ENCODE results near the gene WNK1.

The WNK1 gene

DNA sequence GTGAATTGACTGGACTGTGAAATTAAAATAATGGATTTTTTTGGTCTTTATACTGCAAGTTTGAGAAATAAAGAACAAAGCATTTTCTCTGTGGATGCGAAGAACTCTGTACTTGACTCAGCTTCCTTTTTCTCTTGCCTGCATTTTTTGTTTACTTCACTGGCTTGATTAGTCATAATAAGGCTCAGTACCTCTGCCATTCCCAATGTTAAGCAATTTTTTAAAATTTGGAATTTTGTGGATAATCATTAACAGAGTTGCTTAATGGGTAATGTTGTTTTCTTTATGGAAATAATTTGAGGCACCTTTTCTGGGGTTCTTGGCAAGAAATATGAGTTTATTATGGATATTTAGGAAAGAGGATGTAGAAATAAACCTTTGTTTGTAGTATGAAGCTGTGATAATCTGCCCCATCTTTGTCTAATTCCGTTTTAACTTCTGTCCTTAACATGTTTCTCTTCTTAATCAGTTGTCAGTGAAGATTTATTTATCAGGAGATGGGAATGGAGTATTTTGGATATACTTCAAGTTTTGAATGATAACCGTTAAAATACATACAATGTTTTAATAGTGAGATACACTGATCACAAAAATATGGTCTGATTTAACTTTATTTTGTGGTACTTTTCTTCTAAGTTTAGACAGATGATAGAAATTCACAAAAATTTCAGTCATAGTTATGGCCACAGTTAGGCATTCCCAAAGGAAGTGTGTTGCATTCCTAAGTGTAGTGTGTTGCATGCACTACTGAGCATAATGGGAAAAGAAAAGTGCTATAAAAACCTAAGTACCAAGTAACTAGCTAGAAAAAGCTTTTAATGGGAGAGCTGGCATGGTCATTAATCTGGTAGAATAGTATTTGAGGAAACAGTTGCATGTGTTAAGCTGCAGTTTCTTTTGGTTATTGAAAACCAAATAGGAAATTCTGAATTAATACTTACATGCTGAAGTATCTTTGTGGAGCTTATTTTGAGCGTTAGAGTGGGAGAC is 27.7 kb downstream of the WNK1 start (continued):
- TF ChIP-seq, protein P1, sequence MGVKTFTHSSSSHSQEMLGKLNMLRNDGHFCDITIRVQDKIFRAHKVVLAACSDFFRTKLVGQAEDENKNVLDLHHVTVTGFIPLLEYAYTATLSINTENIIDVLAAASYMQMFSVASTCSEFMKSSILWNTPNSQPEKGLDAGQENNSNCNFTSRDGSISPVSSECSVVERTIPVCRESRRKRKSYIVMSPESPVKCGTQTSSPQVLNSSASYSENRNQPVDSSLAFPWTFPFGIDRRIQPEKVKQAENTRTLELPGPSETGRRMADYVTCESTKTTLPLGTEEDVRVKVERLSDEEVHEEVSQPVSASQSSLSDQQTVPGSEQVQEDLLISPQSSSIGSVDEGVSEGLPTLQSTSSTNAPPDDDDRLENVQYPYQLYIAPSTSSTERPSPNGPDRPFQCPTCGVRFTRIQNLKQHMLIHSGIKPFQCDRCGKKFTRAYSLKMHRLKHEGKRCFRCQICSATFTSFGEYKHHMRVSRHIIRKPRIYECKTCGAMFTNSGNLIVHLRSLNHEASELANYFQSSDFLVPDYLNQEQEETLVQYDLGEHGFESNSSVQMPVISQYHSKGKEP (tag by site-specific recombination; IDR thresholded peaks at IDR 0.05): peak; percentile 98
- TF ChIP-seq ZBTB17 (tag by site-specific recombination; IDR thresholded peaks at IDR 0.05) (0 out of 2 replicates have a peak, but pooled peaks have one; percentile 11), ZNF843 (tag by site-specific recombination; IDR thresholded peaks at IDR 0.05) (0 out of 2 replicates have a peak, but pooled peaks have one; percentile 23), IKZF3 (tag by site-specific recombination; IDR thresholded peaks at IDR 0.05) (peak; percentile 88), YY1 (tag by site-specific recombination; IDR thresholded peaks at IDR 0.05) (no peak)
- TF ChIP-seq, protein P2, sequence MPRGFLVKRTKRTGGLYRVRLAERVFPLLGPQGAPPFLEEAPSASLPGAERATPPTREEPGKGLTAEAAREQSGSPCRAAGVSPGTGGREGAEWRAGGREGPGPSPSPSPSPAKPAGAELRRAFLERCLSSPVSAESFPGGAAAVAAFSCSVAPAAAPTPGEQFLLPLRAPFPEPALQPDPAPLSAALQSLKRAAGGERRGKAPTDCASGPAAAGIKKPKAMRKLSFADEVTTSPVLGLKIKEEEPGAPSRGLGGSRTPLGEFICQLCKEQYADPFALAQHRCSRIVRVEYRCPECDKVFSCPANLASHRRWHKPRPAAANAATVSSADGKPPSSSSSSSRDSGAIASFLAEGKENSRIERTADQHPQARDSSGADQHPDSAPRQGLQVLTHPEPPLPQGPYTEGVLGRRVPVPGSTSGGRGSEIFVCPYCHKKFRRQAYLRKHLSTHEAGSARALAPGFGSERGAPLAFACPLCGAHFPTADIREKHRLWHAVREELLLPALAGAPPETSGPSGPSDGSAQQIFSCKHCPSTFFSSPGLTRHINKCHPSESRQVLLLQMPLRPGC (tag by site-specific recombination; IDR thresholded peaks at IDR 0.05): no peak
- TF ChIP-seq, protein P3, sequence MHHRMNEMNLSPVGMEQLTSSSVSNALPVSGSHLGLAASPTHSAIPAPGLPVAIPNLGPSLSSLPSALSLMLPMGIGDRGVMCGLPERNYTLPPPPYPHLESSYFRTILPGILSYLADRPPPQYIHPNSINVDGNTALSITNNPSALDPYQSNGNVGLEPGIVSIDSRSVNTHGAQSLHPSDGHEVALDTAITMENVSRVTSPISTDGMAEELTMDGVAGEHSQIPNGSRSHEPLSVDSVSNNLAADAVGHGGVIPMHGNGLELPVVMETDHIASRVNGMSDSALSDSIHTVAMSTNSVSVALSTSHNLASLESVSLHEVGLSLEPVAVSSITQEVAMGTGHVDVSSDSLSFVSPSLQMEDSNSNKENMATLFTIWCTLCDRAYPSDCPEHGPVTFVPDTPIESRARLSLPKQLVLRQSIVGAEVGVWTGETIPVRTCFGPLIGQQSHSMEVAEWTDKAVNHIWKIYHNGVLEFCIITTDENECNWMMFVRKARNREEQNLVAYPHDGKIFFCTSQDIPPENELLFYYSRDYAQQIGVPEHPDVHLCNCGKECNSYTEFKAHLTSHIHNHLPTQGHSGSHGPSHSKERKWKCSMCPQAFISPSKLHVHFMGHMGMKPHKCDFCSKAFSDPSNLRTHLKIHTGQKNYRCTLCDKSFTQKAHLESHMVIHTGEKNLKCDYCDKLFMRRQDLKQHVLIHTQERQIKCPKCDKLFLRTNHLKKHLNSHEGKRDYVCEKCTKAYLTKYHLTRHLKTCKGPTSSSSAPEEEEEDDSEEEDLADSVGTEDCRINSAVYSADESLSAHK (tag by site-specific recombination; IDR thresholded peaks at IDR 0.05): peak; percentile 81

DNA sequence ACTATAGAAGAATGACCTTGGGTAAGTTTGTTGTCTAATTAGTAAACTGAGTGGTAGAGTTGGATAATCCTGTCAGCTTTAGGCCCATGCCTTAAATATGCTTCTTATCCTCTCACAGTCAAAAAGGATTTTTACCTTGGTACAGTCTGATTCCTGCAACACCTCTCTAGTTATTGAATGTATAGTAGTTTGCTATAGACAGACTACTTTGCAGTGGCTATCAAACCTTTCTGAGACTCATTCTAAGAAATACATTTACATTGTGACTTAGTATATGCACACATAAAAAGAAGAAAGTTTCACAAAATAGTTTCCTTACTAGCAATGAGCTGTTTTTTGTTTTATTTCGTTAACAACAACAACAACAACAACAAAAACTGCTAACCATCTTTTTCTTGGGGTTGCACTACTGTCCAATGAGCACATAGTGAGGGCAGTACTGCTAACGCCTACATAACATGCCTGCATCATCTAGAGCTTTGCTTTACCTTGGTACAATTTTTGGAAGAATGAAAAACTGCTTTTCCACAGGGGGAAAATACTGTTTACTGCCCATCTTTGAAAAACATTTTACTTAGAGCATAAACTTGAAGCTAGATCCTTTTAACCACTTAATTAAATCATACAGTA is 28.5 kb downstream of the WNK1 start:
- peaks cover 34% of the 10 kb centered on the region for H3K4me1 ChIP-seq (ENCODE audit: control insufficient read depth, insufficient read depth, low read length)
- no peak for TF ChIP-seq ZNF621 (tag by site-specific recombination; IDR thresholded peaks at IDR 0.05)
- no peak for TF ChIP-seq ZNF777 (tag by site-specific recombination; IDR thresholded peaks at IDR 0.05; ENCODE audit: borderline replicate concordance)
- TF ChIP-seq, protein P4, sequence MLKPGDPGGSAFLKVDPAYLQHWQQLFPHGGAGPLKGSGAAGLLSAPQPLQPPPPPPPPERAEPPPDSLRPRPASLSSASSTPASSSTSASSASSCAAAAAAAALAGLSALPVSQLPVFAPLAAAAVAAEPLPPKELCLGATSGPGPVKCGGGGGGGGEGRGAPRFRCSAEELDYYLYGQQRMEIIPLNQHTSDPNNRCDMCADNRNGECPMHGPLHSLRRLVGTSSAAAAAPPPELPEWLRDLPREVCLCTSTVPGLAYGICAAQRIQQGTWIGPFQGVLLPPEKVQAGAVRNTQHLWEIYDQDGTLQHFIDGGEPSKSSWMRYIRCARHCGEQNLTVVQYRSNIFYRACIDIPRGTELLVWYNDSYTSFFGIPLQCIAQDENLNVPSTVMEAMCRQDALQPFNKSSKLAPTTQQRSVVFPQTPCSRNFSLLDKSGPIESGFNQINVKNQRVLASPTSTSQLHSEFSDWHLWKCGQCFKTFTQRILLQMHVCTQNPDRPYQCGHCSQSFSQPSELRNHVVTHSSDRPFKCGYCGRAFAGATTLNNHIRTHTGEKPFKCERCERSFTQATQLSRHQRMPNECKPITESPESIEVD (tag by site-specific recombination; IDR thresholded peaks at IDR 0.05): peak; percentile 77
- TF ChIP-seq ZBTB7A (tag by site-specific recombination; IDR thresholded peaks at IDR 0.05; ENCODE audit: low read depth): no peak
- TF ChIP-seq ZFP37 (tag by site-specific recombination; IDR thresholded peaks at IDR 0.05): no peak
- no peak for TF ChIP-seq ZFP41 (tag by site-specific recombination; IDR thresholded peaks at IDR 0.05; ENCODE audit: borderline replicate concordance)
- H3K9me3 ChIP-seq (ENCODE audit: control insufficient read depth, insufficient read depth, low read depth, low read length): no peaks in the 10 kb centered on the region
- H3K4me3 ChIP-seq (ENCODE audit: low read depth, low read length): no peak overlapping the region
- POLR2A ChIA-PET: interaction anchor here (0.8 to 1.4 kb wide), 2 partner anchors 13 to 29 kb away, joined by 3 to 5 read pairs; partner anchors contain the start of gene WNK1
- peak overlapping the region; percentile 37; the same call in 1 of the 2 replicates for H3K27ac ChIP-seq (ENCODE audit: extremely low read depth, low read depth, low read length)
- CTCF ChIA-PET: interaction anchor here (0.6 to 1.6 kb wide), 6 partner anchors 13 to 205 kb away, joined by 3 to 6 read pairs (median 4); no protein-coding TSS in a partner anchor
- H3K36me3 ChIP-seq (ENCODE audit: control insufficient read depth in 2 of 2, insufficient read depth in 1 of 2, low read length in 2 of 2): no peaks in the 10 kb centered on the region; a peak in 1 of 3 replicates

Measured in HEK293 (cell line).